Islet of Langerhans (tissue), 1 donor: Measurements from ENCODE around the gene INF2.
A peak's percentile ranks its signal among the peaks of the same experiment; 100 is the strongest.

Experiments used
- FAIRE-seq: peaks from one replicate; lab custom pipeline; 2011; peaks lifted over from hg19 to GRCh38; lab: Jason Lieb, UNC

The INF2 gene

DNA sequence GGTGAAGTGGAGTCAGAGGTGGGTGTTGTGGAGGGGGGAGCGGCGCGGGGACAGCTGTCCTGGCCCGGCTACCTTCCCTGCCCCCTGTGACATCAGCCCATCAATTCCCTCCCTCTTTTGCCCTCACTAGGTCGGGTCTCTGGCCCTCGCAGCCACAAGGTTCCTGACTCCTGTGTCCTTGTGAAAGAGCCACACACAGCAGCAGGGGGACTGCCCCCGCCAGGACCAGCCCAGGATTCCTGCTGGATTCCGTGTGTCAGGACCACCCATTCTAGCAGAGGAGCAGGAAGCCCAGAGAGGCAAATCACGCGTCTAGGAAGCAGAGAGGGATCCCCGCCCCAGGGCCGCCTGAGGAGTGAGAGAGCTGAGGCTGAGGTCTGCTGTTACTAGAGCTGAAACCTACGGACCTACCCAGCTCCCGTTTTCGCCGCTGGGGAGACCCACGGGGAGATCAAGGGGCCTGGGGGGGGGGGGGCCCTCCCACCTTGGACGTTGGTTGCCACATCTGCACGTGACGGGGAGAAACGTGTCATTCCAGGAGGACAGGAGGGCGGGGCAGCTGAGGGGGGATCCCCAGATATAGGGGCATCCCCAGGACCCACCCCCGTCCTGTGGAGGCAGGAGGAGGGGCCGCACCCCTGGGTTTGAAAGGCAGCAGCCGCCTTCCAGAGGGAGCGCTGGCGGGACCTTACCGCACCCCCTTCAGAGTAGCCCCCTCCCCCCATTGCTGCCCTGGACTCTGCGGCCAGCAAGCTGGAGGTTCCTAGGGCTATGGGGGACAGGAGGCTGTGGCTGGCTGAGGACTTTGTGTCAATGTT lies 12.5 kb upstream of the INF2 start:
- no peak for FAIRE-seq

DNA sequence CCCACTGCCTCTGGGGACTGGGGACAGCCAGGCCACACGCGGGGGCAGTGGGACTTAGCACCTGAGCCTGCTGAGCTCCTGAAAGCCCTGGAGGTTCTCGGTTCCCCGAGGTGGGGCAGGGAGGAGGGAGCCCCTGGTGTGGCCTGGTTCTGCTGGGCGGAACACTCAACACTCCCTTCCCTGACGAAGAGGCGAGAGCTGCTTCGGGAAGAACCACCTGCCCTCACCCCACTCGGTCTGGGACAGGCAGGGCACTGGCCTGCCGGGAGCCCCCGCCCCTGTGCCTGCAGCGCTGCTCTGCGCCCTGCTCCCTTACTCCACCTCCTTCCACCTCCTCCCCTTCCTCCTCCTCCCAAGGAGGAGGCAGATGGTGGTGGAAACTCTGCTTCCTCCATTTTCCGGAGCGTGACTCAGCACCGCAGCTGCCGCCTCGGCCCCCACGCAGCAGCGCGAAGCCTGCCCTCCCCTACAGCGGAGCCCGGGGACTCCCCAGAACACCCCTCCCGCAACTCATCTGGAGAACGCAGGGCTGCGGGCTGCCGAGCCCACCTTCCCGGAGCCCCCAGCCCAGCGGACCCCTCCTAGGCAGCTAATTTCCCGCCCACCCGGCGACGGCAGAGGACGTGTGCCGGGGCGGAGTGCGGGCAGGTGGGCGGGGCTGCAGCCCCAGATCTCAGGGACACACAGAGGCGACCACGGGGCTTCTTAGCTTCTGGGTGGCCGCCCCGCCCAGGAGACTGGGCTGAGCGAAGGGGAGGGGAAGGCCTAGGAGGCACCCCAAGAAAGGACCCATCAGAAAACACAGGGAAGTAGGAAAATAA lies 11.7 kb upstream of the INF2 start:
- FAIRE-seq = no peak

DNA sequence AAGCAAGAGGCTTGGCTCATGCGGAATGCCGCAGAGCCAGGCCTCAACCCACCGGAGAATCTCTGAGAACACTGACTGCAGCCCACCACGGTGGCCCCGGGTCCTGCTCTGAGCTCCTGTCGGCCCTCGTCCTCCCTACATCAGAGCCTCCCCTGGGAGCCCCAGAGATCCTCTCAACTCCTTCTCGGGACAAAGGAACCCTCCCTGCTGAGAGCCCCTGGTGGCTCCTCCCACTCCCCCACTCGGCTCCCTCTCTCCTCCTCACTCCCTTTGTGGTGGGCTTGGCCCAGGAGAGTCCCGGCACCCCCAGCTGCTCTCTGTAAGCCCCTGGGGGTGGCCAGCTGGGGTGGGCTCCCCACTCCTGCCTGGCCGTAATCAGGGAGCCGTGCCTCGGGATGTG lies 11.1 kb upstream of the INF2 start:
- no peak for FAIRE-seq

DNA sequence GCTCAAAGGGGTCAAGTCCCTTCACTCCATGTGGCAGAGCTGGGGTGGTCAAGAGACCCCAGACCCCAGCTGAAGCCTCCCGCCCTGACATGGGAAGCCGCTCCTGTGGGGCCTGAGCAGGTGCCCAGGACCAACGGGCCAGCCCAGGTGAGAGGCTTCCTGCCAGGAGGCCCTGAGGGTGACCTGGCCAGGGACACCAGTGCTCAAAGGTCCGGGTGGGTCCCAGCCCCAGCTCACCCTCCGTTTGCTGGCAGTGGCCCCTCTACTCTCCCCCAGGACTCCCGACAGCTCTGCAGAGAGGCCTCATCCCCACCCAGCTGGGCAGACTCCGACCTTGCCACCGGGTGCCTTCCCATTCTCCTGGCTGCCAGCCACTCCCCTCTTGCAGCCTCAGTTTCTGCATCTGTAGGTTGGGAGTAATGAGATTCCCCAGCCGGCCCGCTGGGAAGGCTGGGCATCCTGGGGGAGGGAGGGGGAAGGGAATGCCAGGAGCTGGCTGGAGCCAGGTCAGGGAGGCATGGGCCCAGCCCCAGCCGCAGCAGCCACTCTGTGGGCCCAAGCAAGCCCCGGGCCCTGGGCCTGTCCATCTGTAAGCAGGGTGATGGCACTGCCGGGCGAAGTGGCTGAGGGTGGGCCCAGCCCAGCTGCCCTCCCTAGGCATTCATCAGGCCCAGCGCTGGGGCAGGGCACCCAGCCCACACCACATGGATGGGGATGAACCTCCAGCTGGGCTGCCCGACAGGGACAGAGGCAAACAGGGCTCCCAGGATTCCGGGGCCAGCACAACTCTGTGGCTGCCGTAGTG lies 10.3 kb upstream of the INF2 start:
- no peak for FAIRE-seq

DNA sequence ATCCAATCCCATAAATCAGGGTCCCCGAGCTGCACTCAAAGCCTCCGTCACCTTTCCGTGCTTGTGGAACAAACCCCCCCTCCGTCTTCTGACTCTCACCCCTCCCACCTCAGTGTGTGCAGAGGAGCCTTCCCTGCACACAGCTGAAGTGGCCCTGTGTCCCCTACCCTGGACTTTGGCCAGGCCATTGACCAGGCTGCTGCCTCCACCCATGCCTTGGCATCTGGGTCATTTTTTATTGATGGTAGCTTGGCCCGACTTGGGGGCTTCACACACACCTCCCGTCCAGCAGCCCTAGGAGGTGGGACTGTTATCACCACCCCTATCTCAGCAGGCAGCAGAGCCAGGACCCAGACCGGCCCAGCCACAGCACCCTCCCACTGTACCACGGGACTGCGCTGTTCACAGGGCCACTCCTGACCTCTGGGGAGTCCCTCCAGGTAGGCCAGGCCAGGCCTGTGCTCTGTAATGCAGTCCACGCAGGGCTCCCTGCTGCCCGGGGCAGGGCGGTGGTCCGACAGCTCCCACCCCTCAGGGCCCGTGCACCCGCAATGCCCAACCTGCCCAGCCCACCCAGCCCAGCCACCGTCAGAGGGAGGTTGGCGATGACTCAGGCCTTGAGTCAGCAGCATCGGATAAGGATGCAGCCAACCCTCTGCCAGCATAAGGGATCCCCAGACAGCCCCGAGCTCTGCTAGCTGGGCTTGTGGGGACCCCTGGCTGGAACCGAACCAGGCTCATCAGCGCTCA lies 9.2 kb upstream of the INF2 start:
- no peak for FAIRE-seq

DNA sequence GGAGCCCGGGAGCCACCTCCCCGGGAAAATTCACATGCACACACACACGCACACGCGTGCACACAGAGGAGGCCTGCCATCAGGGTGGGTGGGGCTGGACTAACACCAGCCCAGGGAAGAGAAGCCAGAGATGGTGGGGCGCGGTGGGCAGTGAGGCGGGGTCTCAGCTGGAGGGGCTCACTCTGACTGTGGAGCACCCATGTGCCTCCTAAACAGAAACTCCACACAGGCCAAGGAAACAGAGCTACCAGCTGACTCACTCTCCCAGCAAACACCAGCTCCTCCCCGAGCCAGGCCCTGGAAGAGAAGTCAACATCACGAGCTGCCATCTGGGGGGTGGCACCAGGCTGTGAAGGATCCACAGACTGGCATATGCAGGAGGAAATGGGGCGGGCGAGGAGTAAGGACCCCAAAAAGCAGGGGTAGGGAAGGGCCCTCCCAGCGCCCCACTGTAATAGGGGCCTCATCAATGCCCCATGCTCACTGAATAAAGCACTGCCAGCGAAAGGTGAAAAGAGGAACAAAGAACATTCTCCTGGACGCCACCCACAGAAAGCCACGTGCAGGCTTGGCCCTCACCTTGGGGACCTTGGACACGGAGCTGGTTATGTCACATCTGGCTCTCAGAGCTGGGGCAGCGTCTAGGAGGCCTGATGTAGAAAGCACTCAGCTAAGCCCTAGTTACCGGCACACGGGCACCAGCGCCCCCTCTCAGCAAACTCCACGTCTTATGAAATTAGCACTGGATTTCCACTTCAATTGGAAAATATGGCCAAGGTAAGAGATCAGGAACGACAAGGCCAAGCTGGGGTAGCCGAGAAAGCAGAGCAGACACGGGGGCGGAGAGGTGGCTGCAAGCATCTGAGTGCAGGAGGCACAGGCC lies 8.4 kb upstream of the INF2 start:
- peak; percentile 90 for FAIRE-seq

DNA sequence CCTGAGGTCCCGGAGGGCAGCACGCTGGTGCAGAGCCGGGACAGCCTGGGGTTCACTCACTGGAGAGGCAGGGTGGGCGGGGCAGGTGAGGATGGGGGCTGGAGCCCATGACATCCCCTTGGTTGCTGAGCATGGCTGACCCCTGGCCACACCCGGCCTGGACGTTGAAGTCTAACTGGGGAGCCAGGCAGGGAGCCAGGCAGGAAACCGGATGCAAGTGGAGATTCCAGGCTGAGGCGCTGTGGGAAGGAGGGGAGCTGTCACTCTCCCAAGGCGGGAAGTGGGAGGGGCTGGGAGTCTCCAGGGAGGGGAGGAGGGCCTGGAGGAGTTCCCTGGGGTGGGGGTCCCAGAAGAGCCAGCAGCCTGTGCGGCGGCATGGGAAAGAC lies 7.7 kb upstream of the INF2 start:
- FAIRE-seq = no peak

DNA sequence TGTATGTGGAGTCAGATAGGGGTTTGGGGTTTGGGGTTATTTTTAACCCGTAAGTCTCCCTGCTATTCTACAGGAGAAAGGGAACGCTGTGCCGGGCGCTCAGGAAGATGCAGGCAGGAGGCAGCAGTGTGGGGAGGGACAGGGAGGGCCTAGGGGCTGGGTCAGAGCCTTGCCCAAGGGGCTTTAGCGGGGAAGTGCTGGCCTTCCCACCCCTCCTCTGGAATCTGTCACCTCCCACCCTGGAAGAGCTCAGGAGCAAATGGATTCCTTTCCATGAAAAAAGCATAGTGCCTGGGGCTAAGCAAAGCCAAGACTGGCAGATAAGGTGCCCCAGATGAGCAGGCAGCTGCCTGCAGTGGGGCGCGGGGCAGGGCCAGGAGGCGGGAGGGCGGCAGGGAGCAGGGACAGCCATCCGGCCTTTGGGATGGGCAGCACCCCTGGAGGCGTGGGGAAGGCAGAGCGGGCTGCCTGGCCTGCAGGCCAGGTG lies 7.3 kb upstream of the INF2 start:
- FAIRE-seq = no peak

DNA sequence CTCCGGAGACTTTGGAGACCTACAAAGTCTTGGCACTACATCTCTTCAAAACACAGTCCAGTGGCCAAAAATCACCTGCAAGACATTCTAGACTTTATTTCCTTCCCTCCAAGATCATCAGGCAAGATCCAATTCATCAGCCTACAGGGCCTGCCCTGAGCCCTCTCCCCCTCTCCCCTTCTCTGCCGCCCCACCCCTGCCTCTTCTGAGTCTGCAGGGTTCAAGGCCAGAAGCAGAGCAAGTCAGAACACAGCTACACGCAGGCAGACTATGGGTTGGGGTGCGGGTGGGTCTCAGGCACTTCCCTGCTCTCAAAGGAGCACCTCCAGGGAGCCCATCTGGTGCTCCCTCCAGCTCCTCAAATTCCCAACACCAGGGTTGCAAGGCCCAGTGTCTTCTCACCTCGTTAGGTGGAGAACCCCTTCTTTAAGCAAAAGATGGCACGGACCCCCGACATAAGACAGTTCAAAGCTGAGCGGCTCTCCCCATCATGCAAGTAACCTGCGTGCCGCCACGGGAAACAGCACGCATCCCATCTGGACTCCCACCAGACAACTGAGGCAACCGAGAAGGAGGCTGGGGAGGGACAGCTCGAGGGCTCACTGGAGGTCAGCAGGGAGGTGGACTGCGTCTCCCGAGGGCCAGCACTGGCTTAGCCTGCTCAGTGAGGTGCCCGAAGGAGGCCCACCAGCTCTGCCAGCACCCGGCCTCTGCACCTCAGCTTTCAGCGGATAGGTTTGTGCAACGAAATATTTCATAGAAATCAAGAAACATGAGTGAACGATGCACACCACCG lies 5.6 kb upstream of the INF2 start:
- no peak for FAIRE-seq

DNA sequence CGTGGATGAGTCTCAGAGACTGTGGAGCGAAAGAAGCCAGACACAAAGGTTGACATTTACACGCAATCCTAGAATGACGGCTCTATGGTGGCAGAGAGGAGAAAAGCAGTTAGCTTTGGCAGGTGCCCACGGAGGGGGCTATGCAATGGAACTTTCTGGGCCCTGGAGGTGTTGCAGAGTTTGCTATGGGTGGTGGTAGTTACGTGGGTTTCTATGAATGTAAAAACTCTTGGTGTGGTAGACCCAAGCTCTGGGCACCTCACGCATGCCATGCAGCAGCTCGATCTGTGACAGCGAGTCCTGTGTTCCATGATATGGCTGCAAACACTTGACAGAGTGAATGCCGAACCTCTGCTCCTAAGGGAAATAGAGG lies 5.0 kb upstream of the INF2 start:
- FAIRE-seq = no peak

DNA sequence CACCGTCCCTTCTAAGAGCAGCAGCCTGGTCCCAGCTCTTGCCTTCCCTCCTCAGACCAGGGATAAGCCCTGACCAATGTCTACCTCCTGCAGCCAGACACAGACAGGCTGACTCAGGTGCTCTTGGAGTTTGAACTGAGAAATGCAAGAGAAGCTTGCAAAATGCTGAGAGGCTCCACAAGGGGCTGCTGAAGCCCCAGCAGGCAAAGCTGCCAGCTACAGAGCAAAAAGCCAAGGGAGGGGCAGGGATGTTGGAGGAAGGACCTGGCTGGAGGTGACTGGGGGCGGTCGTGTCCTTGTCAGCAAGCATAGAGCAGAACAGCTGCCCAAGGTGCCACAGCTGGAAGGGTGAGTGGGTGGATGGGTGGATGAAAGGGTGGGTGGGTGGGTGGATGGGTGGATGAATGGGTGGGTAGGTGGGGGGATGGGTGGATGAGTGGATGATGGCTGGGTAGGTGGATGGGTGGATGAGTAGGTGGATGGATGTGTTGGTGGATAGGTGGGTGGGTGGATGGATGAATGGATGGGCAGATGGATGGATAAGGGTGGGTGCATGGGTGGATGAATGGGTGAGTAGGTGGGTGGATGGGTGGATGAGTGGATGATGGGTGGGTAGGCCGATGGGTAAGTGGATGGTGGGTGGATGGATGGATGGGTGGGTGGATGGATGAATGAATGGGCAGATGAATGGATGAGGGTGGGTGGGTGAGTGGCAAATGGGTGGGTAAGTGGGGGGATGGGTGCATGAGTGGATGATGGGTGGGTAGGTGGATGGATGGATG lies 4.0 kb upstream of the INF2 start:
- no peak for FAIRE-seq

DNA sequence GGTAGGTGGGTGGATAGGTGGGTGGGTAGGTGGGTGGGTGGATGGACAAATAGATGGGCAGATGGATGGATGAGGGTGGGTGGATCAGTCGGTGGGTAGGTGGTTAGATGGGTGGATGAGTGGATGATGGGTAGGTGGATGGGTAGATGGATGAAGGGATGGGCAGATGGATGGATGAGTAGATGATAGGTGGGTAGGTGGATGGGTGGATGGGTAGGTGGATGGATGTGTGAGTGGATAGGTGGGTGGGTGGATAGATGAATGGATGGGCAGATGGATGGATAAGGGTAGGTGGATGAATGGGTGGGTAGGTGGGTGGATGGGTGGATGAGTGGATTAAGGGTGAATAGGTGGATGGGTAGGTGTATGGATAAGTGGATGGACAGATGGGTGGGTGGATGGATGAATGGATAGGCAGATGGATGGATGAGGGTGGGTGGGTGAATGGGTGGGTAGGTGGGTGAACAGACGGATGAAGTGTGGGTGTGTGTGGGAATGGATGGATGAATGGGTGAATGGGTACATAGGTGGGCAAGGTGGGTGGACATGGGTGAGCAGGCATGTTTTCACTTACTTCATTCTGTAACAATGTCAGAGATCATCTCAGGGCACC lies 3.3 kb upstream of the INF2 start:
- no peak for FAIRE-seq

DNA sequence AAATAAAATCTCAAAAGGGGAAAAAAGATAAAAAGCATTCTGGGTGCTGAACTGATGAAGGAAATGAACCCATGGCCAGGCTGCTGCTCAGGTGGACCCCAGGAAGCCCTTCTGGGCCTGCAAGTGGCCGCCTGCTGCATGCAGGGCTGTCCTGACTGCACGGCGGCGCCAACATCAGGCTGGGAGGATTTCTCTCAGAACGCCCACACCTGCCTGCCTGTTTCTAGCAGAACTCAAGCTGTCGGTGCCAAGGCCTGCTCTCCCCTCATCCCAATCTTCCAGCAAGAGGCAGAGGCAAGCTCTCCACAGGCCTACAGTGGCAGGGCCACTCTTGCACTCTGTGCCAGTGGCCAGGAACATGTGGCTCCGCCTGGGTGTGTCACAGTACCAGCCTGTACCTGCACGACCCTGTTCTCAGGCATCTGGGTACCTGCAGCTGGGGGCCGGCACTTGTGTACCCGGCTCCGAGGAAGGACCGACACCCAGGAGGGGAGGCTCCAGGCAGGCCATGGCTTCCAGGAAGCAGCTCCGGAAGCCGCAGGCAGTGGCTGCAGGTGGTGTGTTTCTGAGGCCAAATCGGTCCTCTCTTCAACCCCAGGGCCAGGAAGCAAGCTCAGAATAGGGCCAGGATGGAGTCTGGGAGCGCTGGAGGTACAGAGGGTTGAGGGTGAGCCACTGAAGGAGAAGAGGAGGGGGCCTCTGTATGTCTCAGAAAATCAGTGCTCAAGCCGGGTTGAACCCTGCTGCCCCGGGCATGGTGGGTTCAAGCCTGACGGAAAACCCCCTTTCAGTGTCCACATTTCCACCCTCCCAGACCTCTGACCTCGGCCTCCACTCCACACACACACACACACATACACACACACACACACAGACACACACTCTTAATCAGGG lies 2.5 kb upstream of the INF2 start:
- FAIRE-seq = no peak

DNA sequence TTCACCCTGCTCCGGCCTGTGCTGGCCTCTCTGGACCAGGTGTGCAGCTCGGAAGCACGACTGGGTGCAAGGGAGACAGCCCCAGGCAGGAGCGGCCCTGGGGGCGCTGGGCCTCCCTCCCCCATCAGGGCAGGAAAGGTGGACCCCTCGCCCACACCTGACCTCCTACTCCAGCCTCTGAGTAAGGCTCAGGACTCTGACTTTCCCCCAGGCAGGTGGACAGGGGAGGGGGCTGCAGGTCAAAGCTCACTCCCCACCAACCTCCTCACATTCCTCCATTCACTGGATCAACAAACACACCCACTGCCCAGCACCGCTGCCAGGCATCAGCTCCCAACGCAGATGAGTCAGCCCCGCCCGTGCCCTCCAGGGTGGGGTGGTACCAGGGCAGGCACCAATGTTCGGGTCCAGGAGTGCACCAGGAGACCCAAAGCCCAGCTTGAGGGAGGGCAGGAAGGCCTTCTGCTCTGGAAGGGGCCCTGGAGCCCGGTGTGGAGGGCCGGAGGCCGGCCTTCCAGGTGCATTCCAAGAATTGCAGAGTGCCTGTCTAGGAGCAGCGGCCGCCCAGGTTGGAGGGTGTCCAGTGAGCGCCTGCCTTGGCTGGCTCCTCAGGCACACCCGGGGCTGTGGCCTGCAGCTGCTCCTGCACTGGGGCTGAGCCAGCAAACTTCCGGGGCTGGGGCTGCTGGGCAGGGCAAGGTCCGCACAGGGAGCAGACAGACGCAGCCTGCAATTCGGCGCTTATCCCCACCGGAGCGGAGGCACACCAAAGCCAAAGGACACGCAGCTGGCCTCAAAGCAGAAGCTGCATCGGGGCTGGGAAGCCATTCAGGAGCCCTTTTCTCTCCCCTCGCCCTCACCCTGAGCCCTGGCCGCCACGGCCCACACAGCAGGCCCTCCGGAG lies 1.6 kb upstream of the INF2 start:
- FAIRE-seq = no peak

DNA sequence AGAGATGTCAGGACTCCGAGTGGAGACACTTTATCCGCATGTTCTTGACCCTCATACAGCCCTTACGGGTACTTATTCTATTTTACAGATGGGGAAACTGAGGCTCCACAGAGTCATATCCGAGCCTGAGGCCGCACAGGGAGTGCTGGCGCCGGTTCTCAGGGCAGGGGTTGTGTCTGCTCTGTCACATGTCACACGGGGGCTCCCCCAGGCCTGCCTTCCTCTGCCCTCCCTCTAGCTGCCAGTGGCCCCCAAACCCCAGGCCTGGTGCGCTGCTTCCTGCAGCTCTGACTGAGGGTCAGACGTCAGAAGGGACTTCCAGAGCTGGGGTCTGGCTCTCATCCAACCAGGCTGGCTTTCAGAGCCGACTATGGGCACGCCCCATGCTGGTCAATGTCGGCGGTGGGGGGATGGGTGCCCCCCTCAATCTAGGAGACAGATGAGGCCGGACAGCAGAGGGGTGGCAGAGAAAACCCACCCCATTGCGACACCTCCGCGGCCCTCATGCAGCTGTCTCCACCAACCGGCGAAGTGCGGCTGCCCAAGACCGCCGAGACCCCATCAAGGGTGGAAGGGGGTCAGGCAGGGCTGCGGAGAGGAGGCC lies 811 bp upstream of the INF2 start:
- FAIRE-seq = no peak
